Endodermal cell (in vitro differentiated cells): ENCODE results near the gene GALNT14. TPM values are rescaled to one million over a fixed set of nuclear protein-coding genes. Genes with fewer than 3 reads are reported as not detected.
A peak's percentile ranks its signal among the peaks of the same experiment; 100 is the strongest.

ENCODE experiments used
- DNase-seq: peaks from one replicate; pipeline ENCODE4 v3.0.0-alpha.2; 2017
- H3K27ac ChIP-seq: 2 replicates; pipeline ENCODE4 v1.5.1; 2013; ENCODE audit warnings: mild to moderate bottlenecking, low read depth, low read length, moderate library complexity
- H3K27me3 ChIP-seq: 2 replicates; pipeline ENCODE4 v1.6.1; 2013; ENCODE audit warnings: mild to moderate bottlenecking, low read length, moderate library complexity; ENCODE audit not compliant: insufficient read depth, control insufficient read depth, poor library complexity, severe bottlenecking
- H3K36me3 ChIP-seq: 2 replicates; pipeline ENCODE4 v1.7.0; 2013; ENCODE audit warnings: mild to moderate bottlenecking, low read length, moderate library complexity; ENCODE audit not compliant: control insufficient read depth, insufficient read depth
- H3K4me1 ChIP-seq: one replicate; pipeline ENCODE4 v1.7.0; 2013; ENCODE audit warnings: low read length; ENCODE audit not compliant: control insufficient read depth, insufficient read depth
- H3K4me3 ChIP-seq: 2 replicates; pipeline ENCODE4 v1.5.1; 2013; ENCODE audit warnings: mild to moderate bottlenecking, low read length, moderate library complexity
- H3K9ac ChIP-seq: 2 replicates; pipeline ENCODE4 v1.6.1; 2013; ENCODE audit warnings: mild to moderate bottlenecking, low read length, moderate library complexity; ENCODE audit not compliant: poor library complexity, severe bottlenecking; ENCODE audit errors: extremely low read depth
- H3K9me3 ChIP-seq: 2 replicates; pipeline ENCODE4 v1.6.1; 2013; ENCODE audit warnings: mild to moderate bottlenecking, low read length, moderate library complexity; ENCODE audit not compliant: control insufficient read depth
- H3K27ac Mint-ChIP-seq: 2 replicates; pipeline ENCODE4 v1.8.0; 2020; ENCODE audit warnings: mixed read lengths
- H3K27me3 Mint-ChIP-seq: 2 replicates; pipeline ENCODE4 v1.8.0; 2021; ENCODE audit warnings: mild to moderate bottlenecking, mixed read lengths; ENCODE audit not compliant: insufficient read depth
- H3K36me3 Mint-ChIP-seq: 2 replicates; pipeline ENCODE4 v1.8.0; 2020; ENCODE audit warnings: low read depth, mixed read lengths
- H3K4me1 Mint-ChIP-seq: 2 replicates; pipeline ENCODE4 v1.8.0; 2020; ENCODE audit warnings: mixed read lengths
- H3K4me3 Mint-ChIP-seq: 2 replicates; pipeline ENCODE4 v1.8.0; 2020; ENCODE audit warnings: mild to moderate bottlenecking, moderate library complexity, mixed read lengths
- H3K9me3 Mint-ChIP-seq: 2 replicates; pipeline ENCODE4 v1.8.0; 2020; ENCODE audit warnings: mild to moderate bottlenecking, mixed read lengths
- WGBS, 2 experiments: methylation state at CpG; one replicate each; pipeline versions ENCODE4 v1.1.5 to v1.1.7; 2013; ENCODE audit warnings: missing lambda C conversion rate in 2 of 2, mixed read lengths in 1 of 2; ENCODE audit not compliant: insufficient coverage in 1 of 2, insufficient read length in 1 of 2; 5-methylcytosine and 5-hydroxymethylcytosine counted together
- total RNA-seq, 2 donors: library from RNA; stranded (reverse); fragmentation: NEBNext Ultra II Directional in 1 of 2; extraction: Animal tissue kit (Norgen Biotek cat#: 25700) in 1 of 2; gene quantifications; 2 replicates in 1 of 2; 3 replicates in 1 of 2; pipeline ENCODE4 v1.2.1, GENCODE V29; 2021
- TF ChIP-seq, protein P1 (sequence below): fragments of 200-600 bp; sonication (generic); conservative IDR thresholded peaks from 2 replicates; pipeline ENCODE4 v1.5.0; 2021; ENCODE audit warnings: antibody characterized with exemption, mild to moderate bottlenecking

GALNT14 gene
- total RNA-seq, 2 donors from 2014 or later = 1.4 TPM

GRCh38 chr2:30886080-30886479, 252.2 kb downstream of the GALNT14 start:
- Mint-ChIP-seq H3K27me3 (no peaks in the 10 kb centered on the region), H3K36me3 (no peaks in the 10 kb centered on the region)
- TF ChIP-seq, protein P1, sequence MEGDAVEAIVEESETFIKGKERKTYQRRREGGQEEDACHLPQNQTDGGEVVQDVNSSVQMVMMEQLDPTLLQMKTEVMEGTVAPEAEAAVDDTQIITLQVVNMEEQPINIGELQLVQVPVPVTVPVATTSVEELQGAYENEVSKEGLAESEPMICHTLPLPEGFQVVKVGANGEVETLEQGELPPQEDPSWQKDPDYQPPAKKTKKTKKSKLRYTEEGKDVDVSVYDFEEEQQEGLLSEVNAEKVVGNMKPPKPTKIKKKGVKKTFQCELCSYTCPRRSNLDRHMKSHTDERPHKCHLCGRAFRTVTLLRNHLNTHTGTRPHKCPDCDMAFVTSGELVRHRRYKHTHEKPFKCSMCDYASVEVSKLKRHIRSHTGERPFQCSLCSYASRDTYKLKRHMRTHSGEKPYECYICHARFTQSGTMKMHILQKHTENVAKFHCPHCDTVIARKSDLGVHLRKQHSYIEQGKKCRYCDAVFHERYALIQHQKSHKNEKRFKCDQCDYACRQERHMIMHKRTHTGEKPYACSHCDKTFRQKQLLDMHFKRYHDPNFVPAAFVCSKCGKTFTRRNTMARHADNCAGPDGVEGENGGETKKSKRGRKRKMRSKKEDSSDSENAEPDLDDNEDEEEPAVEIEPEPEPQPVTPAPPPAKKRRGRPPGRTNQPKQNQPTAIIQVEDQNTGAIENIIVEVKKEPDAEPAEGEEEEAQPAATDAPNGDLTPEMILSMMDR = no peak

DNA sequence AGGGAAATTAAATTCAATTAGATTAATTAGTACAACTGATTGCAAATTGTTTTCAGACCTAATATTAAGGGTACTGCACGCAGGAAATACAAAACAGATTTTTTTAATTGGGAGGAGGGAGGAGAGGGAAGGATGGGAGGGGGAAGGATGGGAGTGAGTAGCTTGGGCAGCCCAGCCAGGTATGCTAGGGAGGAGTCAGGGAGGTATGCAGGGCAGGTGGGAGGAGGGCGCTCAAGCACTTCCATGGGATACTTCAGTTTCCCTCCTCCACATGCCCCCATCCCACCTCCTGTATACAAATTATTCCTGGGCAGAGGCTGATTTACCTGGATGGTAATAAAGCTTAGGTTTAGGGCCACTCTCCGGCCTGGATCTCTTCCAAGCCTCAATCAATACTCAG, 254.4 kb downstream of the GALNT14 start:
- Mint-ChIP-seq H3K36me3 (no peaks in the 10 kb centered on the region), H3K27me3 (no peaks in the 10 kb centered on the region), H3K9me3 (no peaks in the 10 kb centered on the region), H3K4me1 (peaks cover 21% of the 10 kb centered on the region), H3K4me3 (no peak overlapping the region), H3K27ac (no peak overlapping the region)
- no peak overlapping the region for H3K4me3 ChIP-seq
- peaks cover 12% of the 10 kb centered on the region for H3K4me1 ChIP-seq
- DNase-seq = no peak
- TF ChIP-seq, protein P1 = no peak
- no peak overlapping the region for H3K27ac ChIP-seq
- no peaks in the 10 kb centered on the region for H3K9me3 ChIP-seq
- WGBS, 2 experiments = 85% methylated on average over 3 of the region's 3 CpGs; no CpG with 5 or more reads in 1 of the 2 experiments
- H3K36me3 ChIP-seq = no peaks in the 10 kb centered on the region
- H3K9ac ChIP-seq = no peak overlapping the region
- no peaks in the 10 kb centered on the region for H3K27me3 ChIP-seq

More at GRCh38 chr2:30886080-30886479, 252.2 kb downstream of the GALNT14 start:
- H3K4me1 Mint-ChIP-seq = peaks cover 17% of the 10 kb centered on the region
- H3K4me3 Mint-ChIP-seq = no peak overlapping the region
- H3K27ac Mint-ChIP-seq = peak overlapping the region; percentile 67
- 27 to 65% methylated on average over 6 of the region's 6 CpGs for WGBS, 2 experiments
- H3K4me1 ChIP-seq = peaks cover 4% of the 10 kb centered on the region
- no peaks in the 10 kb centered on the region for H3K27me3 ChIP-seq
- no peaks in the 10 kb centered on the region for H3K9me3 ChIP-seq
- DNase-seq = peak; percentile 60
- H3K9me3 Mint-ChIP-seq = no peaks in the 10 kb centered on the region
- H3K27ac ChIP-seq = no peak overlapping the region
- H3K4me3 ChIP-seq = no peak overlapping the region
- no peak overlapping the region for H3K9ac ChIP-seq
- H3K36me3 ChIP-seq = no peaks in the 10 kb centered on the region

GRCh38 chr2:30883184-30883583, 255.1 kb downstream of the GALNT14 start:
- H3K4me3 ChIP-seq = no peak overlapping the region
- WGBS, 2 experiments = 94 to 100% methylated on average over 1 to 4 of the region's 4 CpGs
- no peaks in the 10 kb centered on the region for H3K36me3 Mint-ChIP-seq
- H3K9ac ChIP-seq = no peak overlapping the region
- peaks cover 17% of the 10 kb centered on the region for H3K4me1 Mint-ChIP-seq
- H3K27me3 ChIP-seq = no peaks in the 10 kb centered on the region
- no peaks in the 10 kb centered on the region for H3K9me3 ChIP-seq
- no peak overlapping the region for H3K27ac ChIP-seq
- H3K27ac Mint-ChIP-seq = no peak overlapping the region
- H3K4me1 ChIP-seq = peaks cover 12% of the 10 kb centered on the region
- no peak overlapping the region for H3K4me3 Mint-ChIP-seq
- H3K27me3 Mint-ChIP-seq = no peaks in the 10 kb centered on the region
- TF ChIP-seq, protein P1 = peak; percentile 33
- H3K36me3 ChIP-seq = no peaks in the 10 kb centered on the region
- no peaks in the 10 kb centered on the region for H3K9me3 Mint-ChIP-seq
- DNase-seq = no peak
